ENCODE measurements around the gene SUPT3H. TPM values are rescaled to one million over a fixed set of nuclear protein-coding genes. Genes with fewer than 3 reads are reported as not detected.

SUPT3H gene
- total and polyA plus RNA-seq, 4 donors = 0.85 to 4.8 (median 2.4) TPM

- no peaks in the 10 kb centered on the region for H3K27me3 ChIP-seq (ENCODE audit: control insufficient read depth in 4 of 4, insufficient read depth in 4 of 4, low read length in 3 of 4)
- no peaks in the 10 kb centered on the region for H3K9me3 ChIP-seq (ENCODE audit: control insufficient read depth in 4 of 4, low read length in 3 of 4)
- TF ChIP-seq NR2F2 (IDR thresholded peaks at IDR 0.05) (no peak), RAD21 (IDR thresholded peaks at IDR 0.05) (no peak), ATF3 (IDR thresholded peaks at IDR 0.05) (no peak), RXRA (IDR thresholded peaks at IDR 0.05) (no peak), GABPA (IDR thresholded peaks at IDR 0.05 in 1 of 2, conservative IDR thresholded peaks at IDR 0.05 in 1 of 2) (no peak), TAF1 (conservative IDR thresholded peaks at IDR 0.05) (no peak), SP1 (IDR thresholded peaks at IDR 0.05) (no peak), REST (IDR thresholded peaks at IDR 0.05) (no peak), FOXA2 (IDR thresholded peaks at IDR 0.05) (no peak), CTCF (IDR thresholded peaks at IDR 0.05; ENCODE audit: low read depth, low read length, missing input control) (no peak), EGR1 (IDR thresholded peaks at IDR 0.05; ENCODE audit: low read depth in 2 of 2) (no peak), YY1 (IDR thresholded peaks at IDR 0.05) (no peak), JUND (IDR thresholded peaks at IDR 0.05) (no peak), ZBTB33 (IDR thresholded peaks at IDR 0.05) (no peak), FOXA1 (IDR thresholded peaks at IDR 0.05) (no peak)
- peaks cover 0 to 19% (median 17%) of the 10 kb centered on the region in 4 donors for H3K4me1 ChIP-seq (ENCODE audit: control insufficient read depth in 4 of 4, insufficient read depth in 4 of 4, low read length in 3 of 4)
- no peak for DNase-seq (ENCODE audit: low spot score)
- no peak overlapping the region for H3K9ac ChIP-seq (ENCODE audit: low read depth in 1 of 2, low read length in 2 of 2)
- H3K27ac ChIP-seq (ENCODE audit: low read depth in 1 of 2, low read length in 2 of 2) = no peak overlapping the region
- no peak overlapping the region for H3K4me3 ChIP-seq (ENCODE audit: low read depth in 1 of 3, low read length in 3 of 3)
- no peaks in the 10 kb centered on the region for H3K36me3 ChIP-seq (ENCODE audit: control insufficient read depth in 4 of 4, insufficient read depth in 3 of 4, low read depth in 1 of 4, low read length in 3 of 4)
- WGBS = 11% methylated on average over 1 of the region's 1 CpG
These were observed 452.5 kb downstream of the SUPT3H start for GRCh38 chr6:44925100-44925739.

GRCh38 chr6:44923444-44923843, 454.3 kb downstream of the SUPT3H start:
- Histone ChIP-seq H3K27me3 (ENCODE audit: control insufficient read depth in 4 of 4, insufficient read depth in 4 of 4, low read length in 3 of 4) (no peaks in the 10 kb centered on the region), H3K4me1 (ENCODE audit: control insufficient read depth in 4 of 4, insufficient read depth in 4 of 4, low read length in 3 of 4) (peaks cover 0 to 19% (median 17%) of the 10 kb centered on the region in 4 donors), H3K36me3 (ENCODE audit: control insufficient read depth in 4 of 4, insufficient read depth in 3 of 4, low read depth in 1 of 4, low read length in 3 of 4) (no peaks in the 10 kb centered on the region), H3K9ac (ENCODE audit: low read depth in 1 of 2, low read length in 2 of 2) (no peak overlapping the region), H3K9me3 (ENCODE audit: control insufficient read depth in 4 of 4, low read length in 3 of 4) (no peaks in the 10 kb centered on the region), H3K27ac (ENCODE audit: low read depth in 1 of 2, low read length in 2 of 2) (no peak overlapping the region), H3K4me3 (ENCODE audit: low read depth in 1 of 3, low read length in 3 of 3) (no peak overlapping the region)
- no peak for DNase-seq (ENCODE audit: low spot score)
- 86% methylated on average over 1 of the region's 1 CpG for WGBS
- TF ChIP-seq TAF1 (conservative IDR thresholded peaks at IDR 0.05) = no peak
- TF ChIP-seq GABPA (IDR thresholded peaks at IDR 0.05 in 1 of 2, conservative IDR thresholded peaks at IDR 0.05 in 1 of 2) = no peak
- TF ChIP-seq FOXA2 (IDR thresholded peaks at IDR 0.05) = no peak
- TF ChIP-seq YY1 (IDR thresholded peaks at IDR 0.05) = no peak
- TF ChIP-seq HNF4A (conservative IDR thresholded peaks at IDR 0.05) = no peak
- TF ChIP-seq SP1 (IDR thresholded peaks at IDR 0.05) = no peak
- no peak for TF ChIP-seq EGR1 (IDR thresholded peaks at IDR 0.05; ENCODE audit: low read depth in 2 of 2)
- no peak for TF ChIP-seq ATF3 (IDR thresholded peaks at IDR 0.05)
- TF ChIP-seq MAX (IDR thresholded peaks at IDR 0.05) = no peak
- TF ChIP-seq RAD21 (IDR thresholded peaks at IDR 0.05) = no peak
- no peak for TF ChIP-seq NR2F2 (IDR thresholded peaks at IDR 0.05)
